ENCODE results near the gene ZNF133. TPM values are rescaled to one million over a fixed set of nuclear protein-coding genes. Genes with fewer than 3 reads are reported as not detected.

Gene ZNF133
- polyA plus RNA-seq, 3 donors: 27.7 to 35.8 (median 35.1) TPM

DNA sequence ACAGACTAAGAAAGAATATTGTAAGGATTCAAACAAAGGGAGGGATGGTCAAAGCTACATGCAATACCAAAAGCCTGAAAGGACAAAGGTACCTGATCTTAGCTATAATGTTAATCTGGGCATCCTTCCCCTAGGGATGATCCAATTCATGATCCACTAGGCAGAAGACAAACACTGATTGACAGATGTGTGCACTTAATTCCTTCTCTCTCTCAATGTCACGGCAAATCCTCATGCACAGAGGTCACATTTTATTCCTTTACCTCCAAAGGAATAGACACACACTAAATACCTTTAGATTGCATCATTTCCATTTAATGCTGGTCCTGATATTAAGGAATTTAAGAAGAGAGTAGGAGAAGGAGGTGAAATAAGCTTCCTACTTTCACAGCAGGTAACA is 73.4 kb downstream of the ZNF133 start:
- no peak for DNase-seq

DNA sequence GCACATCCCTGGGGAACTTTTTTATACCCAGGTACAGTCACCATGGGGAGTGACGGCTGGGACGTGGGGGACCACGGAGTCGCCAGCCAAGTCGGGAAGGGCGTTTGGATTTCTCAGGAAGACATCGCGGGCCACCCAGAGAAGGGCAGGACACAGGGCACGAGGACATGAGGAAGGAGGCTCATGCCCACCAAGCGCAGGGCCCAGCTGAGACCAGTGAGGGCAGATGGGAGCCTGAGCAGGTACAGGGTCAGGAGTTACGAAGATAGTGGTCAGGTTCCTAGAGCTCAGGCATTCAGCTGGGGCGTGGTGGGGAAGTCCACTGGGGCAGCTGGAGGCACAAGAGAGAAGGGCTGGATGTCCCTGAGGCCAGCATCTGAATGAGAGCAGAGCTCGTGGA is 74.6 kb downstream of the ZNF133 start:
- DNase-seq: no peak

DNA sequence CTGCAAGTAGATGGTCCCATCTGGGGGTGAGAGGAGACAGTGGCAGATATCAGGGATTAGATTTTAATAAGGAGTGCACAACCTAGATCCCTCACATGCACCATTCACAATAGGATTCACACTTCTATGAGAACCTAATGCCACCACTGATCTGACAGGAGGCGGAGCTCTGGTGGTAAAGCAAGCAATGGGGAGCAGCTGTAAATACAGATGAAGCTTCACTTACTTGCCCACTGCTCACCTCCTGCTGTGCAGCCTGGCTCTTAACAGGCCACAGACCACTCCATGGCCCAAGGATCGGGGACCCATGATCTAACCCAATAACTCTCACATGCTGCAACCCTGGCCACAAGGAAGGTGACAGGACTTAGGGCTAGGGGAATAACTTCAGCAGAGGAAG is 75.4 kb downstream of the ZNF133 start:
- DNase-seq: no peak

DNA sequence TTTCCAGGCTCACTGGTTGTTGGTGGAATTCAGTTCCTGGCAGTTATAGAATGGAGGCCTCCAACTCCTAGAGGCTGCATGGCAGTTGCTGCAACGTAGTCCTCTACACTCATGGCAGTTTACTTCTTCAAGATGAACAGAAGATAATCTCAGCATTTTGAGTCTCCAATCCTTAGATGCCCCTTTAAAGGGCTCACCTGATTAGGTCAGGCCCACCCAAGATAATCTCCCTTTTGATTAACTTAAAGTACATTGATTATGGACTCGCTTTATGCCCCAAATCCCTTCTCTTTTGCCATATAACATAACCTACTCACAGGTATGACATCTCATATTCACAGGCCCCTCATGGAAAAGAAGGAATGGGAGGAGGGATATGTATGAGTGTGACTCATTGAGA is 76.4 kb downstream of the ZNF133 start:
- no peak for DNase-seq

Other genes starting within 250 kb of the ZNF133 start
- 1 to 10 TPM; 1.0 to 1.5 (median 1.1) TPM for gene OVOL2, start 230.6 kb upstream of the ZNF133 start, polyA plus RNA-seq (ENCODE audit: insufficient read length in 3 of 3)
- gene KAT14, start 150.7 kb upstream of the ZNF133 start, polyA plus RNA-seq (ENCODE audit: insufficient read length in 3 of 3): 10 to 100 TPM; 28.2 to 30.2 (median 29.7) TPM
- gene PET117, start 150.7 kb upstream of the ZNF133 start, polyA plus RNA-seq (ENCODE audit: insufficient read length in 3 of 3): 10 to 100 TPM; 15.3 to 19.1 (median 15.8) TPM
- gene DZANK1, start 178.5 kb downstream of the ZNF133 start, polyA plus RNA-seq (ENCODE audit: insufficient read length in 3 of 3): 10 to 100 TPM in 2 of 3 donors, 1 to 10 TPM in 1; 5.8 to 11.5 (median 10.9) TPM
- gene POLR3F, start 178.9 kb downstream of the ZNF133 start, polyA plus RNA-seq (ENCODE audit: insufficient read length in 3 of 3): 10 to 100 TPM; 15.0 to 19.5 (median 17.9) TPM
- 10 to 100 TPM; 27.7 to 30.4 (median 28.6) TPM for gene RBBP9, start 208.7 kb downstream of the ZNF133 start, polyA plus RNA-seq (ENCODE audit: insufficient read length in 3 of 3)
- gene SEC23B, start 219.4 kb downstream of the ZNF133 start, polyA plus RNA-seq (ENCODE audit: insufficient read length in 3 of 3): 10 to 100 TPM; 64.8 to 69.9 (median 65.2) TPM